GM23248 (cell line): Measurements from ENCODE around the gene CHN2. TPM values are rescaled to one million over a fixed set of nuclear protein-coding genes. Genes with fewer than 3 reads are reported as not detected.

Source experiments
- DNase-seq: peaks from one replicate; pipeline ENCODE4 v3.0.0-alpha.2; 2015
- H2AFZ ChIP-seq: fragments of 200-600 bp; sonication (generic); 2 replicates; pipeline ENCODE4 v1.6.1; 2016; ENCODE audit warnings: antibody characterized with exemption
- H3F3A ChIP-seq: fragments of 200-600 bp; sonication (generic); 2 replicates; pipeline ENCODE4 v1.6.1; 2016; ENCODE audit warnings: mild to moderate bottlenecking, antibody characterized with exemption, mixed run types; ENCODE audit not compliant: insufficient read depth
- H3K27ac ChIP-seq: fragments of 200-600 bp; sonication (generic); 2 replicates; pipeline ENCODE4 v1.5.1; 2016; ENCODE audit warnings: mild to moderate bottlenecking
- H3K27me3 ChIP-seq: fragments of 200-600 bp; sonication (generic); replicated peaks from 2 replicates; pipeline ENCODE4 v1.6.1; 2016; ENCODE audit warnings: mild to moderate bottlenecking; ENCODE audit not compliant: insufficient read depth
- H3K36me3 ChIP-seq: fragments of 200-600 bp; sonication (generic); 2 replicates; pipeline ENCODE4 v1.6.1; 2016; ENCODE audit warnings: low read depth, mild to moderate bottlenecking
- H3K4me1 ChIP-seq: fragments of 200-600 bp; sonication (generic); 2 replicates; pipeline ENCODE4 v1.6.1; 2016; ENCODE audit warnings: mild to moderate bottlenecking; ENCODE audit not compliant: insufficient read depth
- H3K4me2 ChIP-seq: fragments of 200-600 bp; sonication (generic); one replicate; pipeline ENCODE4 v1.6.1; 2016; ENCODE audit warnings: mild to moderate bottlenecking; ENCODE audit not compliant: unreplicated experiment
- H3K4me3 ChIP-seq: fragments of 200-600 bp; sonication (generic); 2 replicates; pipeline ENCODE4 v1.5.1; 2016; ENCODE audit warnings: mild to moderate bottlenecking
- H3K79me2 ChIP-seq: fragments of 200-600 bp; sonication (generic); 2 replicates; pipeline ENCODE4 v1.6.1; 2016; ENCODE audit warnings: mild to moderate bottlenecking; ENCODE audit not compliant: insufficient read depth
- H3K9ac ChIP-seq: fragments of 200-600 bp; sonication (generic); 2 replicates; pipeline ENCODE4 v1.6.1; 2016; ENCODE audit warnings: mild to moderate bottlenecking
- H3K9me2 ChIP-seq: fragments of 200-600 bp; sonication (generic); 2 replicates; pipeline ENCODE4 v1.6.1; 2016; ENCODE audit warnings: mixed run types, mild to moderate bottlenecking, moderate library complexity; ENCODE audit not compliant: insufficient read depth
- H3K9me3 ChIP-seq: fragments of 200-600 bp; sonication (generic); one replicate; pipeline ENCODE4 v1.6.1; 2017; ENCODE audit warnings: low read depth
- H4K20me1 ChIP-seq: fragments of 200-600 bp; sonication (generic); 2 replicates; pipeline ENCODE4 v1.6.0; 2016; ENCODE audit not compliant: insufficient read depth
- EZH2 ChIP-seq: fragments of 200-600 bp; sonication (generic); IDR thresholded peaks from 2 replicates; pipeline ENCODE4 v1.6.1; 2018; ENCODE audit warnings: antibody characterized with exemption, mild to moderate bottlenecking; ENCODE audit not compliant: insufficient read depth, poor library complexity, severe bottlenecking
- EZH2phosphoT487 ChIP-seq: fragments of 200-600 bp; sonication (generic); IDR thresholded peaks from 2 replicates; pipeline ENCODE4 v1.6.1; 2018; ENCODE audit warnings: antibody characterized with exemption, moderate library complexity, mild to moderate bottlenecking, low read depth; ENCODE audit not compliant: insufficient read depth
- WGBS, 2 experiments: methylation state at CpG; one replicate each; pipeline ENCODE4 v1.1.6; 2015 to 2017; ENCODE audit warnings: low lambda C conversion rate in 2 of 2, low coverage in 1 of 2; ENCODE audit errors: missing lambda C conversion rate in 2 of 2; 5-methylcytosine and 5-hydroxymethylcytosine counted together
- in situ Hi-C: fragments of 300-500 bp; cut with MboI; formaldehyde crosslinking; loops from 2 replicates; pipeline ENCODE4 v1.15.0; 2020
- polyA plus RNA-seq: library from polyadenylated mRNA; unstranded; fragments of >200 nt; fragmentation: Nextera tagmentation; extraction: Ambion mirVana; gene quantifications from 2 replicates; pipeline ENCODE4 v1.2.1, GENCODE V29; 2016
- total RNA-seq: library from RNA; depleted of rRNA; stranded (reverse); fragments of >200 nt; shearing (Covaris generic); gene quantifications from 2 replicates; pipeline ENCODE4 v1.2.3, GENCODE V29; 2014

Gene CHN2
- total and polyA plus RNA-seq, 2 experiments from 2014 or later, result 1.5 to 2.3 TPM

DNA sequence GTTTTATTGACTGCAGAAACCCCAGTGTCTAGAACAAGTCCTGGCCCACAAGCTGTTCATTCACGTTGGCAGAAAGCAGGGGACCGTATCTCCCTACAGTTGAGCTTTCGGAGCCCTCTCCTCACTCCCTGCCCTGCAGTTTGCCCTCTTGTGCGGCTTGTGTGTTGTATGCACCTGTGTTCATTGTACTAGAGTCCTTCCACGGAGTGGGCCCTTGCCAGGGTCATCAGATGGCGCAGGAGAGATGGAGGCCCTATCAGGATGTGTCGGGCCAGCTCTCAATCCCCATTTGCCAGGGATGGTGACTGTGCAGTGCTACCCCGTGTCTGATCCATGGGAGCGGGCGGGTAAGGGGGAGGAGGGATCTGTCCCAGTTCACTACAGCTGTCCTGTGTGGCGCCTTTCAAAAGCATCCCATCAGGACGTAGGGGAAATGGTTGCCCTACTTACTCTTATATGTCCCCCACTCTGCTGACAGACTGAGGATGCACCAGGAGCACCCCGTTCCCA is 291.7 kb downstream of the CHN2 start:
- Histone ChIP-seq H3K4me3 (no peak overlapping the region), H3K36me3 (no peaks in the 10 kb centered on the region), H3K4me1 (peaks cover 32% of the 10 kb centered on the region), H3K9me2 (no peaks in the 10 kb centered on the region), H3K79me2 (no peaks in the 10 kb centered on the region), H3F3A (peaks cover 26% of the 10 kb centered on the region), H3K9ac (no peak overlapping the region), H3K4me2 (no peak overlapping the region), H3K27ac (no peak overlapping the region), H2AFZ (no peak overlapping the region), H3K9me3 (no peaks in the 10 kb centered on the region), H3K27me3 (no peaks in the 10 kb centered on the region), H4K20me1 (no peaks in the 10 kb centered on the region)
- in situ Hi-C loops, result no loop called here
- DNase-seq, result no peak
- WGBS, 2 experiments, result 92% methylated on average over 13 of the region's 13 CpGs
- TF ChIP-seq EZH2 (no peak), EZH2phosphoT487 (no peak)

- Histone ChIP-seq H3K9me2 (peaks cover 4% of the 10 kb centered on the region; the same call in 1 of the 2 replicates), H2AFZ (no peak overlapping the region), H3K4me3 (no peak overlapping the region), H4K20me1 (no peaks in the 10 kb centered on the region), H3K79me2 (no peaks in the 10 kb centered on the region), H3K36me3 (no peaks in the 10 kb centered on the region), H3F3A (peaks cover 26% of the 10 kb centered on the region), H3K27me3 (no peaks in the 10 kb centered on the region), H3K4me2 (no peak overlapping the region), H3K4me1 (peaks cover 40% of the 10 kb centered on the region), H3K9ac (no peak overlapping the region), H3K9me3 (no peaks in the 10 kb centered on the region), H3K27ac (no peak overlapping the region)
- TF ChIP-seq EZH2phosphoT487 (no peak), EZH2 (no peak)
- no peak for DNase-seq
- 68 to 81% methylated on average over 2 of the region's 2 CpGs for WGBS, 2 experiments
- in situ Hi-C loops, result no loop called here
These were observed 292.8 kb downstream of the CHN2 start for GRCh38 chr7:29487424-29487823.

- no peaks in the 10 kb centered on the region for H3K36me3 ChIP-seq
- H3K4me3 ChIP-seq, result peak overlapping the region; percentile 56
- peaks cover 26% of the 10 kb centered on the region for H3F3A ChIP-seq
- in situ Hi-C loops, result no loop called here
- WGBS, 2 experiments, result 35 to 37% methylated on average over 8 of the region's 8 CpGs
- H3K9ac ChIP-seq, result peak overlapping the region; percentile 31
- H4K20me1 ChIP-seq, result no peaks in the 10 kb centered on the region
- H2AFZ ChIP-seq, result peak overlapping the region; percentile 40
- H3K4me1 ChIP-seq, result peaks cover 46% of the 10 kb centered on the region
- no peaks in the 10 kb centered on the region for H3K27me3 ChIP-seq
- no peak for DNase-seq
- no peaks in the 10 kb centered on the region for H3K79me2 ChIP-seq
- no peaks in the 10 kb centered on the region for H3K9me3 ChIP-seq
- TF ChIP-seq EZH2 (no peak), EZH2phosphoT487 (no peak)
- peaks cover 10% of the 10 kb centered on the region; the same call in 1 of the 2 replicates for H3K9me2 ChIP-seq
- peak overlapping the region; percentile 50 for H3K27ac ChIP-seq
- H3K4me2 ChIP-seq, result peak overlapping the region; percentile 67
These were observed 293.8 kb downstream of the CHN2 start for GRCh38 chr7:29488203-29488970.

GRCh38 chr7:29488977-29489376 is 294.4 kb downstream of the CHN2 start:
- 0 to 1% methylated on average over 2 of the region's 2 CpGs for WGBS, 2 experiments
- Histone ChIP-seq H3K4me3 (peak overlapping the region; percentile 56), H2AFZ (peak overlapping the region; percentile 40), H3K27me3 (no peaks in the 10 kb centered on the region), H3K4me1 (peaks cover 52% of the 10 kb centered on the region), H3F3A (peaks cover 31% of the 10 kb centered on the region), H3K4me2 (peak overlapping the region; percentile 67), H3K9me3 (no peaks in the 10 kb centered on the region), H3K9ac (peak overlapping the region; percentile 31), H3K36me3 (no peaks in the 10 kb centered on the region), H3K27ac (peak overlapping the region; percentile 50), H3K79me2 (no peaks in the 10 kb centered on the region), H3K9me2 (peaks cover 10% of the 10 kb centered on the region; the same call in 1 of the 2 replicates), H4K20me1 (no peaks in the 10 kb centered on the region)
- peak; percentile 89 for DNase-seq
- TF ChIP-seq EZH2phosphoT487 (peak; percentile 88; the same call in 1 of the 2 replicates), EZH2 (no peak)
- in situ Hi-C loops, result no loop called here
